K562 (cell line): Measurements from ENCODE around the gene SARS2. TPM values are rescaled to one million over a fixed set of nuclear protein-coding genes. Genes with fewer than 3 reads are reported as not detected.

Source experiments
- GMEB1 ChIP-seq: fragments of 250-450 bp; sonication (Bioruptor Pico); IDR thresholded peaks from 2 replicates; pipeline ENCODE4 v1.4.0; 2020; ENCODE audit warnings: mild to moderate bottlenecking
- HNRNPH1 ChIP-seq: fragments of 200-400 bp; formaldehyde crosslinking; optimal IDR thresholded peaks from 2 replicates; pipeline ENCODE3; 2017; ENCODE audit warnings: low read depth, mild to moderate bottlenecking, low read length, moderate library complexity
- KLF16 ChIP-seq: IDR thresholded peaks from 2 replicates; pipeline ENCODE4 v1.6.1; 2016; ENCODE audit warnings: antibody characterized with exemption
- MAX ChIP-seq: sonication (generic); formaldehyde crosslinking; IDR thresholded peaks from 2 replicates; pipeline ENCODE4 v1.9.0; 2022; ENCODE audit warnings: mild to moderate bottlenecking, missing genetic modification reagents
- SRF ChIP-seq, 2 experiments: fragments of 250-450, 450-650 bp in 1 of 2; sonication (Bioruptor Pico) in 1 of 2; sonication (generic) in 1 of 2; formaldehyde crosslinking; IDR thresholded peaks; 2 replicates each; pipeline versions ENCODE4 v1.5.0 to v1.5.1; 2020 to 2022; ENCODE audit warnings: mild to moderate bottlenecking in 1 of 2, missing genetic modification reagents in 1 of 2
- ZNF707 ChIP-seq: fragments of 250-450 bp; sonication (Bioruptor Pico); conservative IDR thresholded peaks from 2 replicates; pipeline ENCODE4 v1.8.0; 2022; ENCODE audit warnings: inconsistent platforms, mild to moderate bottlenecking, moderate library complexity
- polyA plus RNA-seq, 8 experiments: library from polyadenylated mRNA; depleted of rRNA in 4 of 8; stranded (reverse) in 5 of 8; unstranded in 3 of 8; fragments of >200 nt; fragmentation: Nextera tagmentation in 2 of 8; fragmentation: Illumina TruSeq in 1 of 8; extraction: Ambion mirVana in 2 of 8; extraction: Trizol in 1 of 8; gene quantifications; 2 replicates each; pipeline versions ENCODE4 v1.2.1 to v1.2.3, GENCODE V29; 2011 to 2014; ENCODE audit warnings: inconsistent platforms in 1 of 8, missing spikeins in 1 of 8
- total RNA-seq, 7 experiments: library from RNA; depleted of rRNA in 6 of 7; stranded (reverse); fragments of >200 nt in 6 of 7; fragmentation: Illumina TruSeq in 2 of 7; extraction: Trizol in 2 of 7; gene quantifications; 2 replicates each; pipeline versions ENCODE4 v1.2.1 to v1.2.3, GENCODE V29; 2011 to 2021; ENCODE audit warnings: low replicate concordance in 1 of 7
- TF ChIP-seq, protein P1 (sequence below), 2 experiments: fragments of 450-650 bp in 1 of 2; sonication (generic) in 1 of 2; formaldehyde crosslinking in 1 of 2; IDR thresholded peaks; 2 replicates each; pipeline versions ENCODE4 v1.7.1 to v1.9.0; 2016 to 2022; ENCODE audit warnings: inconsistent platforms in 1 of 2, mild to moderate bottlenecking in 1 of 2, missing genetic modification reagents in 1 of 2
- TF ChIP-seq, protein P2 (sequence below): sonication (generic); formaldehyde crosslinking; IDR thresholded peaks from 2 replicates; pipeline ENCODE4 v1.8.0; 2022; ENCODE audit warnings: mild to moderate bottlenecking, missing genetic modification reagents, borderline replicate concordance

The SARS2 gene
- total and polyA plus RNA-seq, 9 of the 15 experiments (the other 6 are each of a cell fraction or from before 2014, with no cell fraction given): 3.1 to 59.1 (median 31.7) TPM

DNA sequence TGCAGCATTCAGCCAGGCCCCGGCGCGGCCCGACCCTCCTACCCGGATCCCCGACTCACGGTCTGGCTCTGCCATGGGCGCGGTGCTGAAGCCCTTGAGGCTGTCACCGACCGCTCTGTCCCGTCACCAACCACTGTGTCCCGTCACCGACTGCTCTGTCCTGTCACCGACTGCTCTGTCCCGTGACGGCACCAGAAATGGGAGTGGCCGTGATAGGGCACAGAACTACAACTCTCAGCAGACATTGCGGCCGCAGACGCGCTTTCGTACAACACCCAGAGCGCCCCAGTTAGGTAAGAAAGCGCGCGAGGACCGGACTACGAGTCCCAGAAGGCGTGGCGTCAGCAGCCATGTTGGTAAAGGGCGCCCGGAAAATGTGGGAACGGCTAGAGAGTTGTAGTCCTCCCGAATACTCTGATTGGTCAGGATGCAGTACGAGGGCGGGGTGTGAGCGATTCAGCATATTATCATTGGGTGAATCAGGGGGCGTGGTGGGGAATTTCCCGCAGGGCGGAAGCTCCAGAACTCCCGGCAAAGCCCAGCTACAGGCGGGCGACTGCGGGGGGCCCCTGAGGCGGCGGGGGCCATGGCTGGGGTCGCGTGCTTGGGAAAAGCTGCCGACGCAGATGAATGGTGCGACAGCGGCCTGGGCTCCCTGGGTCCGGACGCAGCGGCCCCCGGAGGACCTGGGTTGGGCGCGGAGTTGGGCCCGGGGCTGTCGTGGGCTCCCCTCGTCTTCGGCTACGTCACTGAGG is 30.9 kb downstream of the SARS2 start, which contains the start of the genes NFKBIB and SIRT2 (continued):
- TF ChIP-seq, protein P1, sequence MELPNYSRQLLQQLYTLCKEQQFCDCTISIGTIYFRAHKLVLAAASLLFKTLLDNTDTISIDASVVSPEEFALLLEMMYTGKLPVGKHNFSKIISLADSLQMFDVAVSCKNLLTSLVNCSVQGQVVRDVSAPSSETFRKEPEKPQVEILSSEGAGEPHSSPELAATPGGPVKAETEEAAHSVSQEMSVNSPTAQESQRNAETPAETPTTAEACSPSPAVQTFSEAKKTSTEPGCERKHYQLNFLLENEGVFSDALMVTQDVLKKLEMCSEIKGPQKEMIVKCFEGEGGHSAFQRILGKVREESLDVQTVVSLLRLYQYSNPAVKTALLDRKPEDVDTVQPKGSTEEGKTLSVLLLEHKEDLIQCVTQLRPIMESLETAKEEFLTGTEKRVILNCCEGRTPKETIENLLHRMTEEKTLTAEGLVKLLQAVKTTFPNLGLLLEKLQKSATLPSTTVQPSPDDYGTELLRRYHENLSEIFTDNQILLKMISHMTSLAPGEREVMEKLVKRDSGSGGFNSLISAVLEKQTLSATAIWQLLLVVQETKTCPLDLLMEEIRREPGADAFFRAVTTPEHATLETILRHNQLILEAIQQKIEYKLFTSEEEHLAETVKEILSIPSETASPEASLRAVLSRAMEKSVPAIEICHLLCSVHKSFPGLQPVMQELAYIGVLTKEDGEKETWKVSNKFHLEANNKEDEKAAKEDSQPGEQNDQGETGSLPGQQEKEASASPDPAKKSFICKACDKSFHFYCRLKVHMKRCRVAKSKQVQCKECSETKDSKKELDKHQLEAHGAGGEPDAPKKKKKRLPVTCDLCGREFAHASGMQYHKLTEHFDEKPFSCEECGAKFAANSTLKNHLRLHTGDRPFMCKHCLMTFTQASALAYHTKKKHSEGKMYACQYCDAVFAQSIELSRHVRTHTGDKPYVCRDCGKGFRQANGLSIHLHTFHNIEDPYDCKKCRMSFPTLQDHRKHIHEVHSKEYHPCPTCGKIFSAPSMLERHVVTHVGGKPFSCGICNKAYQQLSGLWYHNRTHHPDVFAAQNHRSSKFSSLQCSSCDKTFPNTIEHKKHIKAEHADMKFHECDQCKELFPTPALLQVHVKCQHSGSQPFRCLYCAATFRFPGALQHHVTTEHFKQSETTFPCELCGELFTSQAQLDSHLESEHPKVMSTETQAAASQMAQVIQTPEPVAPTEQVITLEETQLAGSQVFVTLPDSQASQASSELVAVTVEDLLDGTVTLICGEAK (IDR thresholded peaks at IDR 0.05): peak; percentile 88
- TF ChIP-seq, protein P1 (CRISPR knock-in tag; IDR thresholded peaks at IDR 0.05): no peak
- TF ChIP-seq KLF16 (0 out of 2 replicates have a peak, but pooled peaks have one; percentile 24), ZNF707 (CRISPR knock-in tag) (no peak), SRF (CRISPR knock-in tag; IDR thresholded peaks at IDR 0.05) (peak in 1 of 2 experiments; percentile 84; a peak in 2 of 4 replicates), MAX (CRISPR knock-in tag) (peak; percentile 60), GMEB1 (CRISPR knock-in tag) (peak; percentile 93), HNRNPH1 (no peak)
- TF ChIP-seq, protein P2, sequence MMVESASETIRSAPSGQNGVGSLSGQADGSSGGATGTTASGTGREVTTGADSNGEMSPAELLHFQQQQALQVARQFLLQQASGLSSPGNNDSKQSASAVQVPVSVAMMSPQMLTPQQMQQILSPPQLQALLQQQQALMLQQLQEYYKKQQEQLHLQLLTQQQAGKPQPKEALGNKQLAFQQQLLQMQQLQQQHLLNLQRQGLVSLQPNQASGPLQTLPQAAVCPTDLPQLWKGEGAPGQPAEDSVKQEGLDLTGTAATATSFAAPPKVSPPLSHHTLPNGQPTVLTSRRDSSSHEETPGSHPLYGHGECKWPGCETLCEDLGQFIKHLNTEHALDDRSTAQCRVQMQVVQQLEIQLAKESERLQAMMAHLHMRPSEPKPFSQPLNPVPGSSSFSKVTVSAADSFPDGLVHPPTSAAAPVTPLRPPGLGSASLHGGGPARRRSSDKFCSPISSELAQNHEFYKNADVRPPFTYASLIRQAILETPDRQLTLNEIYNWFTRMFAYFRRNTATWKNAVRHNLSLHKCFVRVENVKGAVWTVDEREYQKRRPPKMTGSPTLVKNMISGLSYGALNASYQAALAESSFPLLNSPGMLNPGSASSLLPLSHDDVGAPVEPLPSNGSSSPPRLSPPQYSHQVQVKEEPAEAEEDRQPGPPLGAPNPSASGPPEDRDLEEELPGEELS (CRISPR knock-in tag): no peak; the same call in 1 of the 2 replicates
